ENCODE results near the gene DCT. TPM values are rescaled to one million over a fixed set of nuclear protein-coding genes. Genes with fewer than 3 reads are reported as not detected.
"Not testable (repeated sequence)": the region's sequence is repeated elsewhere in the genome, so short reads cannot be mapped to it uniquely, and the experiment has no call there.

DCT gene
- under 0.01 TPM in 1 of 2 replicates, not detected in the other for total RNA-seq

DNA sequence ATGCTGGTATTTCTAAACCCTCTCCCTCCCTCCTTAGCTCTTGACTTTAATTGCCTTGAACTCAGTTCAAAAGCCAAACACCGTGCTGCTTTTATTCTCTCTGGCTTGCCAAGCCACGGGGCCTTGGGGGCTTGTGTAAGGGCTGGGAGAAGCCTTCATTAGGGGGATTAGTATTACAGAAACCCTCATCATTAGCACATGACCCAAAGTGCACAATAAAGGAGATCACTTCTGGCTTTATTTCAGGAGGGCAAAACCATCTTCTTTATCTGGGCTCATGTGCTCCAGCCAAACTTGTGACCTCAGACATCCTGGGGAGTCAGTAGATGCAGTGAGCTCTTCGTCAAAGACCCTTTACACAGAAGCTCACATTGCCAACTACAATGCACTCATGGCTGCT lies at the start of gene DCT:
TSS of gene DCT (minus strand) at position 67 of the 400 bp plus-strand sequence. CDS start 427 bp downstream, outside the sequence.
- Histone ChIP-seq H3K27me3 (ENCODE audit: control insufficient read depth, insufficient read depth, low read length) (no peaks in the 10 kb centered on the region), H3K4me3 (ENCODE audit: low read depth, low read length) (no peak within 1 kb of the TSS), H3K36me3 (ENCODE audit: control insufficient read depth, insufficient read depth, low read length) (no peaks in the 10 kb centered on the region)
- FAIRE-seq (no peak), DNase-seq (ENCODE audit: low read depth) (no peak)
- TF ChIP-seq, protein P1, sequence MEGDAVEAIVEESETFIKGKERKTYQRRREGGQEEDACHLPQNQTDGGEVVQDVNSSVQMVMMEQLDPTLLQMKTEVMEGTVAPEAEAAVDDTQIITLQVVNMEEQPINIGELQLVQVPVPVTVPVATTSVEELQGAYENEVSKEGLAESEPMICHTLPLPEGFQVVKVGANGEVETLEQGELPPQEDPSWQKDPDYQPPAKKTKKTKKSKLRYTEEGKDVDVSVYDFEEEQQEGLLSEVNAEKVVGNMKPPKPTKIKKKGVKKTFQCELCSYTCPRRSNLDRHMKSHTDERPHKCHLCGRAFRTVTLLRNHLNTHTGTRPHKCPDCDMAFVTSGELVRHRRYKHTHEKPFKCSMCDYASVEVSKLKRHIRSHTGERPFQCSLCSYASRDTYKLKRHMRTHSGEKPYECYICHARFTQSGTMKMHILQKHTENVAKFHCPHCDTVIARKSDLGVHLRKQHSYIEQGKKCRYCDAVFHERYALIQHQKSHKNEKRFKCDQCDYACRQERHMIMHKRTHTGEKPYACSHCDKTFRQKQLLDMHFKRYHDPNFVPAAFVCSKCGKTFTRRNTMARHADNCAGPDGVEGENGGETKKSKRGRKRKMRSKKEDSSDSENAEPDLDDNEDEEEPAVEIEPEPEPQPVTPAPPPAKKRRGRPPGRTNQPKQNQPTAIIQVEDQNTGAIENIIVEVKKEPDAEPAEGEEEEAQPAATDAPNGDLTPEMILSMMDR (IDR thresholded peaks at IDR 0.05; ENCODE audit: insufficient read depth, low read length, severe bottlenecking), result no peak

DNA sequence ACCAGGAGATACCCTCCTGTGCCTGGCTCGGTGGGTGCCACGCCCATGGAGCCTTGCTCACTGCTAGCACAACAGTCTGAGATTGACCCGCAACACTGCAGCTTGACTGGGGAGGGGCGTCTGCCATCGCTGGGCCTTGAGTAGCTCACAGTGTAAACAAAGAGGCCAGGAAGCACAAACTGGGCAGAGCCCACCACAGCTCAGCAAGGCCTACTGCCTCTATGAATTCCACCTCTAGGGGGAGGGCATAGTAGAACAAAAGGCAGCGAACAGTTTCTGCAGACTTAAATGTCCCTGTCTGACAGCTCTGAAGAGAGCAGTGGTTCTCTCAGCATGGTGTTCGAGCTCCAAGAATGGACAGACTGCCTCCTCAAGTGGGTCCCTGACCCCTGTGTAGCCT lies 47.5 kb upstream of the DCT start:
- not testable (repeated sequence) for H3K27me3 ChIP-seq (ENCODE audit: control insufficient read depth, insufficient read depth, low read length); DNase-seq (ENCODE audit: low read depth); FAIRE-seq; H3K4me3 ChIP-seq (ENCODE audit: low read depth, low read length); H3K36me3 ChIP-seq (ENCODE audit: control insufficient read depth, insufficient read depth, low read length)

DNA sequence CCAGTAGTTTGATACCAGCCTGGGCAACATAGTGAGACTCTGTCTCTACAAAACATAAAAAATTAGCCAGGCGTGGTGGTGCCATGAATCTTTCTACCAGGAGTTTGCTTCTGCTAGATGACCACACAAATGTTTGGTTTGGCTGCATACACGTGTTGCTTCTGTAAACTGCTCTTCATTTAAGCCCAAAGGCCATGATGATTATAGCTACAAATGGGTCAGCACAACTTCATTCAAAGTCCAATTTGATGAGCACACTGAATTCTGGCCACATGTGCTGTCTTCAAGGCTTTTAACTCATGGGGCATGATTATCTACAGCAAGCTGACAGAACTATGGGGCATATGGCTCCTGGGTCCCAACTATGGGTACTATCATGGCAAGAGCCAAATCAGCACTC lies 46.3 kb upstream of the DCT start:
- Histone ChIP-seq H3K4me3 (ENCODE audit: low read depth, low read length) (no peak overlapping the region), H3K36me3 (ENCODE audit: control insufficient read depth, insufficient read depth, low read length) (no peaks in the 10 kb centered on the region), H3K27me3 (ENCODE audit: control insufficient read depth, insufficient read depth, low read length) (no peaks in the 10 kb centered on the region)
- DNase-seq (ENCODE audit: low read depth) (no peak), FAIRE-seq (no peak)
- TF ChIP-seq, protein P1 (IDR thresholded peaks at IDR 0.05; ENCODE audit: insufficient read depth, low read length, severe bottlenecking), result no peak

DNA sequence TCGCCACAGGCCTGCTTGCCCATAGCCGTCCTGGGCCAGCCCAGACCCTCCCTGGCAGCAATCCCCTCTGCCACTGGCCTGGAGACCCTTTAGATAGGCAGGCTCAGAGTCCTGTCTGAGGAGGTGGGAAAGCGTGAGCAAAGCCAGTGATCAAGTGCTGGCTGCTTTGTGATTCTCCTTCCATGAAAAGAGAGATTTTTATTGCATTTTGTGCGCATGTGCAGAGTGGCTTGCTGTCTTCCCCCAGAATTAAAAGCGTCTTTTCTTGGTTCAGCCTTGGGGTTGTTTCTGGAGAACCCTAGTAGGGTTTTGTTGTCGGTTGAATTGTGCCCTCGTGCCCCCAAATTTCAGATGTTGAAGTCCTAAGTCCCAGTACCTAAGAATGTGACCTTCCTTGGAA lies 44.9 kb upstream of the DCT start:
- TF ChIP-seq, protein P1 (IDR thresholded peaks at IDR 0.05; ENCODE audit: insufficient read depth, low read length, severe bottlenecking), result no peak
- H3K36me3 ChIP-seq (ENCODE audit: control insufficient read depth, insufficient read depth, low read length), result no peaks in the 10 kb centered on the region
- FAIRE-seq (no peak), DNase-seq (ENCODE audit: low read depth) (no peak)
- H3K4me3 ChIP-seq (ENCODE audit: low read depth, low read length), result no peak overlapping the region
- no peaks in the 10 kb centered on the region for H3K27me3 ChIP-seq (ENCODE audit: control insufficient read depth, insufficient read depth, low read length)

DNA sequence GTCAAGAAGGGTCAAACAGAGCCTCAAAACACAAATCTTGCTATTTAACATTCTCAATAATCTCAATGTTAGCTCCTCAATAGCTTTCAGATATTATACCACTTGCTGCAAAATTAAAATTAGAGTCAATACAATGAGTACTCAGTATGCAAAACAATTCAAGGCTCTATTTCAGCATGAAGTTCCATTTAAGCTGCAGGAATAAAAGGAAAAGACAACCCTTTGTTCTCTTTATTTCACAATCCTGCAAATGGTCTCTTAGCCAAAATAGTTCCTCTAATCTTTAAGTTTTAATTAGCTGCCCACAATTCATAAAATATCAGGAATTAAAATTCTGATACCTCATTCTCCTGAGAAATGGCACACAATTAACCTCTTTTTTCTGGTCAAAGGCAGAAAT lies 40.5 kb upstream of the DCT start:
- no peaks in the 10 kb centered on the region for H3K27me3 ChIP-seq (ENCODE audit: control insufficient read depth, insufficient read depth, low read length)
- FAIRE-seq, result no peak

DNA sequence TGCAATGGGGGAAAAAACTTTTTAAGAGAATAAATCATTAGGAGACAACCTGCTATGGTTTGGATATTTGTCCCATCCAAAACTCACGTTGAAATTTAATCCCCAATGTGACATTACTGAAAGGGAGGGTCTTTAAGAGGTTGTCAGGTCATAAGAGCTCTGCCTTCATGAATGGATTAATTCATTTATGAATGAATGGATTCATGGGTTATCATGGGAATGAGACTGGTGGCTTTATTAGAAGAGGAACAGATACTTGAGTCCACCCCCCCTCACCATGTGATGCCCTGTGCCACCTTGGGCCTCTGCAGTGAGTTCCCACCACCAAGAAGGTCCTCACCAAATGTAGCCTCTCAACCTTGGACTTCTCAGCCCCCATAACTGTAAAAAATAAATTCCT lies 37.0 kb upstream of the DCT start:
- Histone ChIP-seq H3K27me3 (ENCODE audit: control insufficient read depth, insufficient read depth, low read length) (no peaks in the 10 kb centered on the region), H3K36me3 (ENCODE audit: control insufficient read depth, insufficient read depth, low read length) (no peaks in the 10 kb centered on the region), H3K4me3 (ENCODE audit: low read depth, low read length) (no peak overlapping the region)
- FAIRE-seq (no peak), DNase-seq (ENCODE audit: low read depth) (no peak)
- TF ChIP-seq, protein P1 (IDR thresholded peaks at IDR 0.05; ENCODE audit: insufficient read depth, low read length, severe bottlenecking), result no peak

More for the DNA sequence above, 40.5 kb upstream of the DCT start:
- TF ChIP-seq, protein P1 (IDR thresholded peaks at IDR 0.05; ENCODE audit: insufficient read depth, low read length, severe bottlenecking), result no peak
- H3K4me3 ChIP-seq (ENCODE audit: low read depth, low read length), result no peak overlapping the region
- no peak for DNase-seq (ENCODE audit: low read depth)
- no peaks in the 10 kb centered on the region for H3K36me3 ChIP-seq (ENCODE audit: control insufficient read depth, insufficient read depth, low read length)
